Activated CD4-positive, alpha-beta memory T cell treated with anti-CD3 and anti-CD28 coated beads for 36 hours (primary cell): ENCODE data around the gene MRPL10. TPM values are rescaled to one million over a fixed set of nuclear protein-coding genes. Genes with fewer than 3 reads are reported as not detected.

Experiments used
- CTCF ChIA-PET: fragments of 350-600 bp; sonication (Branson Sonifier 250); formaldehyde crosslinking; loops from one replicate; lab custom pipeline; 2021; ENCODE audit warnings: antibody characterized with exemption, inconsistent platforms; lab: Charles Lee
- POLR2A ChIA-PET: fragments of 350-600 bp; sonication (Branson Sonifier 250); formaldehyde crosslinking; loops from one replicate; lab custom pipeline; 2021; ENCODE audit warnings: antibody characterized with exemption; lab: Charles Lee
- DNase-seq: peaks from one replicate; pipeline ENCODE4 v3.0.0-alpha.2; 2020
- H3K27ac Mint-ChIP-seq: one replicate; pipeline ENCODE4 v1.8.0; 2021; ENCODE audit warnings: mixed read lengths
- H3K27me3 Mint-ChIP-seq: one replicate; pipeline ENCODE4 v1.8.0; 2021; ENCODE audit warnings: mixed read lengths
- H3K36me3 Mint-ChIP-seq: one replicate; pipeline ENCODE4 v1.8.0; 2021; ENCODE audit warnings: mixed read lengths
- H3K4me1 Mint-ChIP-seq: one replicate; pipeline ENCODE4 v1.8.0; 2021; ENCODE audit warnings: low read depth, mixed read lengths
- H3K4me3 Mint-ChIP-seq: one replicate; pipeline ENCODE4 v1.8.0; 2021; ENCODE audit warnings: mild to moderate bottlenecking, mixed read lengths
- H3K9me3 Mint-ChIP-seq: one replicate; pipeline ENCODE4 v1.8.0; 2021; ENCODE audit warnings: mixed read lengths
- intact Hi-C: fragments of 100-400 bp; cut with micrococcal nuclease; formaldehyde crosslinking; loops from one replicate; pipeline ENCODE4 v1.15.1; 2023
- total RNA-seq, 2 experiments: library from RNA; stranded (reverse); gene quantifications; one replicate each; pipeline ENCODE4 v1.2.3, GENCODE V29; 2021

The MRPL10 gene
- total RNA-seq, 2 experiments from 2014 or later = 69.9 to 72.4 TPM

DNA sequence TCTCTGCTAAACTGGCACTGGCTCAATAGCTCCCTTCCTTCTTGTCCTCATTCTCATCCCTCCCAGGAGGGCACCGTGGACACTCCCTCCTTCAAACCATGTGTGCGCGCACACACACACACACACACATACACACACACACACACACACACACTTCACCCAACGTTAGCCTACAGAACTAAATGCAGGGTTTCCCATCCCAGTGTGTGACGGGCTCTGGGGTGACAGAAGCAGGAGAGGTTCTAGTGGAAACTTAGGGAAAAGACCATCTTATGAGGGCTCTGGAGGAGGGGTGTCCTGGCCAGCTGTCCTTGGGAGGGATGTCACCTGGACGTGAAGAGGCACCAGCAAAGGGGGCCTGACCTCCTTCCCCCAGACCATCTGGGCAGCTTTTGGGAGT, 29.4 kb downstream of the MRPL10 start:
- ChIA-PET POLR2A (no interaction called here), CTCF (interaction anchor here (1.0 to 2.4 kb wide), 9 partner anchors 12 to 183 kb away, joined by 3 to 13 read pairs (median 5); no protein-coding TSS in a partner anchor)
- intact Hi-C loops = loop anchor here (2.0 to 5.0 kb wide), 3 partner anchors 25 to 105 kb away; no protein-coding TSS in a partner anchor
- no peak for DNase-seq
- Mint-ChIP-seq H3K27me3 (no peaks in the 10 kb centered on the region), H3K36me3 (no peaks in the 10 kb centered on the region), H3K4me3 (no peak overlapping the region), H3K27ac (no peak overlapping the region), H3K4me1 (no peaks in the 10 kb centered on the region), H3K9me3 (no peaks in the 10 kb centered on the region)

DNA sequence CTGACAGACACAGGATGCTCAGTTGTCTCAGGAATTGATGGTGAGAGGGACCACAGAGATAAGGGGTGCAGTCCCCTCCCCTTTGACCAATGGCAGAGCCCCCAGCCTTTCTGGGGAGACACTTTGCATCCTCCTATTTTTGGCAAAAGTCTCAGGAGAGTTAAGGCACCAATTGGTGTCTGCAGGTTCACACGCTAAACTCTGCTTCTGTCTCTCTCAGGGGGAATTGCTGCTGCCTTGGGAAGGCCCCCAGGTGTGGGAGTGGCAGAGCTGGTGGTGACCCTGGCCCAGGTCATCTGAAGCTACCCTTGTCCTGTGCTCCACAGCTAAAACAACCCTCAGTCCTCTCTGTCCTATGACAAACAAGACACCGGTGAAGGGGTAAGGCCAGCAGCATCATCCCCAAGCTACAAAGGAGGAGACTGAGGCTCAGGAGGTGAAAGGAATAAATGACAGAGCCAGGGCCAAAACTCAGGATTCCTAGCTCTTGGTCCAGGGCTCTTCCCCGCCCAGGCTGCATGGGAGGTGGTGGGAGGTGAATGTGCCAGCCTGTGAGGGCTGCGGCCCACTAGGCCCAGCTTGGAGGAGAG, 30.1 kb downstream of the MRPL10 start:
- intact Hi-C loops = loop anchor here (5.0 kb wide), 2 partner anchors 59 to 104 kb away; no protein-coding TSS in a partner anchor

DNA sequence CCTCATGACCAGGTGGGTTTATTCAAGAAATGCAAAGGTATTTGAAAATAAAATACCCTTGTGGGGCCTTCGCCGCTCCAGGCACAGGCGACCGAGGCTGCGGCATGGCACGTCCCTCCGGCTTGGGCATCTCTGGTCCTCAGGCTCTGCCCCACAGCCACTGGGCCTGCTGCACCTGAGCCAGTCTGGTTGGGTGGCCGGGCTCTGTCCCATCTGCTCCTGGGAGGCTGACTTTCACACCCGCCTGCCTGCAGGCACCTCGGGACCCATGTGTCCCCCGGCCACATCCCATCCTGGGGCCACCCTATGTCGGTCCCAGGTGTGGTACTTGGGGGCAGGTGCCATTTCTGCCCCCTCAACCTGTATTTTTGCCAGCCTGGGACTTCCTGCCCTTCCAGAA, 30.7 kb downstream of the MRPL10 start:
- no peak for DNase-seq
- no peaks in the 10 kb centered on the region for H3K36me3 Mint-ChIP-seq
- CTCF ChIA-PET = interaction anchor here (0.7 to 2.4 kb wide), 6 partner anchors 8 to 103 kb away, joined by 3 to 13 read pairs (median 7); no protein-coding TSS in a partner anchor
- no peaks in the 10 kb centered on the region for H3K9me3 Mint-ChIP-seq
- POLR2A ChIA-PET = interaction anchor here (0.6 kb wide), 1 partner anchor 14 kb away, joined by 5 read pairs; no protein-coding TSS in a partner anchor
- no peaks in the 10 kb centered on the region for H3K4me1 Mint-ChIP-seq
- intact Hi-C loops = loop anchor here (5.0 kb wide), 2 partner anchors 58 to 103 kb away; no protein-coding TSS in a partner anchor
- H3K27ac Mint-ChIP-seq = no peak overlapping the region
- no peak overlapping the region for H3K4me3 Mint-ChIP-seq
- no peaks in the 10 kb centered on the region for H3K27me3 Mint-ChIP-seq

More for the DNA sequence above, 30.1 kb downstream of the MRPL10 start:
- H3K36me3 Mint-ChIP-seq = no peaks in the 10 kb centered on the region
- no peak overlapping the region for H3K4me3 Mint-ChIP-seq
- no peak overlapping the region for H3K27ac Mint-ChIP-seq
- H3K4me1 Mint-ChIP-seq = no peaks in the 10 kb centered on the region
- no peaks in the 10 kb centered on the region for H3K9me3 Mint-ChIP-seq
- H3K27me3 Mint-ChIP-seq = no peaks in the 10 kb centered on the region
- CTCF ChIA-PET = interaction anchor here (0.7 to 2.4 kb wide), 10 partner anchors 9 to 182 kb away, joined by 3 to 13 read pairs (median 4); no protein-coding TSS in a partner anchor
- POLR2A ChIA-PET = interaction anchor here (0.6 kb wide), 1 partner anchor 14 kb away, joined by 5 read pairs; no protein-coding TSS in a partner anchor
- DNase-seq = no peak

DNA sequence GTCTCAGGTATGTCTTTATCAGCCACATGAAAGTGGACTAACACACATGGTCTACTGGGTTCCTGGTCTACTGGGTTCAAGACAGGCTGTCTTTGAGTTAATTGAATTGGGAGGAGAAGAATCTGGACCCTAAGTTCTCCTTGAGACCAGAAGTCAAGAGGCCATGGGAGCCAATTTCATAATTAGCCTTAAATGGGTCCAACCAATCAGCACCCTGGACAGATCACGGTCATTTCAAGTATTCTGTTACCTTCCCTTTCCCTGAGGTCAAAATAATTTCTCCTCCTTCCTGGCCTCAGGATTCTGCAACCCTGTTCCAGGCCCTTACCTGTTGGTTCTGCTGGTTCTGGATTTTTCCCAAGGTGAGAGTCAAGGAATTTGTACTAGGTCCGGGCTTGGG, 33.5 kb downstream of the MRPL10 start:
- H3K4me1 Mint-ChIP-seq = no peaks in the 10 kb centered on the region
- H3K9me3 Mint-ChIP-seq = no peaks in the 10 kb centered on the region
- H3K4me3 Mint-ChIP-seq = no peak overlapping the region
- POLR2A ChIA-PET = no interaction called here
- no peak for DNase-seq
- CTCF ChIA-PET = interaction anchor here (0.8 to 1.8 kb wide), 3 partner anchors 8 to 101 kb away, joined by 3 to 10 read pairs (median 4); partner anchors contain the start of gene TBX21
- H3K36me3 Mint-ChIP-seq = no peaks in the 10 kb centered on the region
- no peak overlapping the region for H3K27ac Mint-ChIP-seq
- peaks cover 8% of the 10 kb centered on the region for H3K27me3 Mint-ChIP-seq
- intact Hi-C loops = no loop called here

DNA sequence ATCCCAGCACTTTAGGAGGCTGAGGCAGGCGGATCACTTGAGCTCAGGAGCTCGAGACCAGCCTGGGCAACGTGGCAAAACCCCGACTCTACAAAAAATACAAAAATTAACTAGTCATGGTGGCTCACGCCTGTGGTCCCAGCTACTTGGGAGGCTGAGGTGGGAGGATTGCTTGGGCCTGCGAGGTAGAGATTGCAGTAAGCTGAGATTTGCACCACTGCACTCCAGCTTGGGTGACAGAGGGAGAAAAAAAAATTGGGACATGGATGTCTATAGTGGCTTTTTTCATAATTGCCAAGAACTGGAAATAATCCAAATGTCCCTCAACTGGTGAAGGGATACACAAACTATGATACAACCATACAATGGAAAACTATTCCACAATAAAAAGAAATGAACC, 38.4 kb downstream of the MRPL10 start:
- no peaks in the 10 kb centered on the region for H3K9me3 Mint-ChIP-seq
- H3K27ac Mint-ChIP-seq = no peak overlapping the region
- intact Hi-C loops = loop anchor here (5.0 kb wide), 2 partner anchors 61 to 131 kb away; partner anchors contain the start of gene TBX21
- H3K4me1 Mint-ChIP-seq = peaks cover 11% of the 10 kb centered on the region
- peaks cover 38% of the 10 kb centered on the region for H3K27me3 Mint-ChIP-seq
- no peaks in the 10 kb centered on the region for H3K36me3 Mint-ChIP-seq
- no peak for DNase-seq
- no peak overlapping the region for H3K4me3 Mint-ChIP-seq
- ChIA-PET POLR2A (no interaction called here), CTCF (interaction anchor here (0.6 to 1.1 kb wide), 2 partner anchors 94 to 127 kb away, joined by 3 read pairs; no protein-coding TSS in a partner anchor)

GRCh38 chr17:47792457-47792856, 38.9 kb downstream of the MRPL10 start:
- H3K9me3 Mint-ChIP-seq = no peaks in the 10 kb centered on the region
- H3K27ac Mint-ChIP-seq = no peak overlapping the region
- peaks cover 11% of the 10 kb centered on the region for H3K4me1 Mint-ChIP-seq
- H3K4me3 Mint-ChIP-seq = no peak overlapping the region
- peaks cover 40% of the 10 kb centered on the region for H3K27me3 Mint-ChIP-seq
- intact Hi-C loops = loop anchor here (5.0 kb wide), 2 partner anchors 60 to 130 kb away; partner anchors contain the start of gene TBX21
- ChIA-PET CTCF (interaction anchor here (0.7 kb wide), 1 partner anchor 9 kb away, joined by 3 read pairs; no protein-coding TSS in a partner anchor), POLR2A (no interaction called here)
- DNase-seq = no peak
- no peaks in the 10 kb centered on the region for H3K36me3 Mint-ChIP-seq

DNA sequence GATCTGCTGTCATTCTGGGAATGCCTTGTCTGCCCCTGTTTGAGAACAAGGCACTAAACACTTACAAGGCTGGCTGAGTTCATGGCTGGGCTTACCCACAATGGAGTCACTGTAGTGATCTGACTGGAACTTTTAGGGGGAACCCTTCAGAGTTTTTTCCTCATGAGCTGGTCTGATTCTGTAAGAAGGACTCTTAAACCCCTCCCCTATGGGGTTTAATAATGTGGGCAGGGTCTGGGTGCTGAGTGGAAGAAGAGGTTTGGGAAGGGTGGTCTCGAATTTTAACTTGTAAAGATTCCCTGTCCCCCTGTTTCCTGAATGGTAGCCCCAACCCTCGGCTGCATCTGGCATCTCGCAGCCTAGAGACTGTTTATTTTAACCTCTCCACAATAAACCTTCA, 40.3 kb downstream of the MRPL10 start:
- Mint-ChIP-seq H3K36me3 (no peaks in the 10 kb centered on the region), H3K9me3 (no peaks in the 10 kb centered on the region), H3K27me3 (peaks cover 41% of the 10 kb centered on the region), H3K27ac (no peak overlapping the region), H3K4me3 (no peak overlapping the region), H3K4me1 (peaks cover 11% of the 10 kb centered on the region)
- ChIA-PET POLR2A (interaction anchor here (1.2 kb wide), 1 partner anchor 49 kb away, joined by 3 read pairs; no protein-coding TSS in a partner anchor), CTCF (interaction anchor here (0.6 to 2.7 kb wide), 5 partner anchors 15 to 126 kb away, joined by 3 to 34 read pairs (median 7); no protein-coding TSS in a partner anchor)
- DNase-seq = no peak
- intact Hi-C loops = loop anchor here (5.0 kb wide), 2 partner anchors 59 to 129 kb away; partner anchors contain the start of gene TBX21

- H3K36me3 Mint-ChIP-seq = no peaks in the 10 kb centered on the region
- H3K27ac Mint-ChIP-seq = no peak overlapping the region
- POLR2A ChIA-PET = interaction anchor here (0.6 to 0.8 kb wide), 2 partner anchors 101 to 114 kb away, joined by 3 to 5 read pairs; no protein-coding TSS in a partner anchor
- H3K27me3 Mint-ChIP-seq = peaks cover 43% of the 10 kb centered on the region
- intact Hi-C loops = loop anchor here (5.0 kb wide), 2 partner anchors 58 to 128 kb away; partner anchors contain the start of gene TBX21
- peak; percentile 78 for DNase-seq
- H3K4me3 Mint-ChIP-seq = peak overlapping the region; percentile 66
- no peaks in the 10 kb centered on the region for H3K9me3 Mint-ChIP-seq
- CTCF ChIA-PET = interaction anchor here (0.6 to 2.7 kb wide), 32 partner anchors 8 to 427 kb away, joined by 3 to 34 read pairs (median 4); partner anchors contain the start of genes KPNB1, SCRN2 and TBKBP1
- peaks cover 11% of the 10 kb centered on the region for H3K4me1 Mint-ChIP-seq
Observed at GRCh38 chr17:47789611-47790561, 41.5 kb downstream of the MRPL10 start.

DNA sequence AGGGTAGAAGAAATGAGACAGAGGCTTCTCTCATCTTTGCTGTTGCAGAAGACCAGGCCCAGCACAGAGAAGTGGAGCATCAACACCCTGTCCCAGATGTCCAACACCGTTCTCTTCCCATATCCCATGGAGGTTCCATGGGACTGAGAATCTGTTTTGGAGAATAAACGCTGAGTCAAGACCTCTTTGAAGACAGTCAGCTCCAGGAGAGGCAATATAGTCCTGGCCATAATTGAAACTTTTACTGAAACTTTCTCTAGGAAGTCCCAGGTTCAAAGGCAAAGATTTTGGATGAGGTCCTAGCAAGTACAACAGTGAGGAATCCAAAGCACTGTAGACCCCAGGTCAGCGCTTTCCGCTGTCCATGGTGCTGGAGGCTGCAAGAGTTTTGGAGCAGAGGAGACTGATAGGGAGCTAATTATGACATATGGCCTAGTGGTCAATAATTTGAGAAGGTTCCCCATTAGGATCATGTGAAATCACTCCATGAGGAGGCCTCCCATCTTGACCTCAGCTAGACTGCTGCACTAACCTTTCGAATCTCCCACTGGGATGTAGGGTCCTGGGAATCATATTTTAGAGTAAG, 45.7 kb downstream of the MRPL10 start:
- DNase-seq = peak; percentile 57
- Mint-ChIP-seq H3K4me1 (peaks cover 8% of the 10 kb centered on the region), H3K9me3 (no peaks in the 10 kb centered on the region), H3K27ac (no peak overlapping the region), H3K36me3 (no peaks in the 10 kb centered on the region), H3K4me3 (no peak overlapping the region), H3K27me3 (peaks cover 24% of the 10 kb centered on the region)
- CTCF ChIA-PET = interaction anchor here (1.0 to 2.1 kb wide), 5 partner anchors 10 to 108 kb away, joined by 4 to 11 read pairs (median 4); no protein-coding TSS in a partner anchor
- intact Hi-C loops = no loop called here
- POLR2A ChIA-PET = no interaction called here

DNA sequence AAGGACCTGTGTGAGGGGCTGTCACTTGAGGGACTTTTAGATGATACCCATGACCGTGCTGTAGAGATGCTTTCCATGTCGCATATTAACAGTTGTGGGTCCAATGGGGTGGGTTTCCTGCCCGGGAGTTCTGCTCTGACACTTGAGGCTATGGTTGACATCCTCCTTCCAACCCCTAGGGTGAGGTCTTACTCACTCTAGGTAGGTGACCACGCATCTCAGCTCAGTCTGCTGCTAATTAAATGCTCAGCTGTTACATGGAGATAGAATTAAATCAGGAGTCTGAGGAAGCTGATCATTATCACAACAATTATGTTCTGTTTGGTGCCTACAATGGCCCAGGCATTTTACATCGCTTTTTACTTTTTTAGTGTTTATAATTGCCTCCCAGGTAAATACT, 49.9 kb downstream of the MRPL10 start:
- no peaks in the 10 kb centered on the region for H3K4me1 Mint-ChIP-seq
- intact Hi-C loops = no loop called here
- H3K4me3 Mint-ChIP-seq = no peak overlapping the region
- no peaks in the 10 kb centered on the region for H3K36me3 Mint-ChIP-seq
- H3K9me3 Mint-ChIP-seq = no peaks in the 10 kb centered on the region
- CTCF ChIA-PET = interaction anchor here (1.0 kb wide), 1 partner anchor 9 kb away, joined by 3 read pairs; no protein-coding TSS in a partner anchor
- H3K27me3 Mint-ChIP-seq = peaks cover 27% of the 10 kb centered on the region
- POLR2A ChIA-PET = no interaction called here
- H3K27ac Mint-ChIP-seq = no peak overlapping the region
- no peak for DNase-seq

GRCh38 chr17:47778184-47778635, 53.1 kb downstream of the MRPL10 start:
- POLR2A ChIA-PET = no interaction called here
- CTCF ChIA-PET = interaction anchor here (1.3 kb wide), 1 partner anchor 23 kb away, joined by 3 read pairs; no protein-coding TSS in a partner anchor
- Mint-ChIP-seq H3K9me3 (no peaks in the 10 kb centered on the region), H3K4me1 (no peaks in the 10 kb centered on the region), H3K36me3 (no peaks in the 10 kb centered on the region), H3K27ac (no peak overlapping the region), H3K27me3 (peaks cover 44% of the 10 kb centered on the region), H3K4me3 (no peak overlapping the region)
- intact Hi-C loops = no loop called here
- no peak for DNase-seq
